OCI-LY1 (cell line): ENCODE results near the gene TTLL11.

Experiments
- CTCF ChIP-seq: fragments of 200-600 bp; sonication (generic), shearing (Covaris generic); IDR thresholded peaks from 2 replicates; pipeline ENCODE4 v1.5.1; 2017; ENCODE audit warnings: mild to moderate bottlenecking, antibody characterized with exemption, low read length, moderate library complexity, mixed read lengths
- EZH2 ChIP-seq: fragments of 200-600 bp; sonication (generic), shearing (Covaris generic); IDR thresholded peaks from 2 replicates; pipeline ENCODE4 v1.8.0; 2017; ENCODE audit warnings: borderline replicate concordance, mixed run types, mild to moderate bottlenecking, antibody characterized with exemption, low read length, moderate library complexity, mixed read lengths

- TF ChIP-seq CTCF (no peak), EZH2 (no peak)
These were observed 129.5 kb downstream of the TTLL11 start for GRCh38 chr9:121963528-121963995.
